CD8-positive, alpha-beta memory T cell (primary cell): ENCODE data around the gene PDE11A. TPM values are rescaled to one million over a fixed set of nuclear protein-coding genes. Genes with fewer than 3 reads are reported as not detected.

Experiments used
- CTCF ChIA-PET: fragments of 350-600 bp; sonication (Branson Sonifier 250); formaldehyde crosslinking; loops from one replicate; lab custom pipeline; 2021; ENCODE audit warnings: antibody characterized with exemption; lab: Charles Lee
- POLR2A ChIA-PET: fragments of 350-600 bp; sonication (Branson Sonifier 250); formaldehyde crosslinking; loops from one replicate; lab custom pipeline; 2021; ENCODE audit warnings: antibody characterized with exemption; lab: Charles Lee
- DNase-seq, 5 donors: peaks; one replicate each; pipeline versions ENCODE4 v3.0.0 to v3.0.0-alpha.2; 2020 to 2022; ENCODE audit warnings: mixed read lengths in 1 of 5
- H3K27ac ChIP-seq: one replicate; pipeline ENCODE4 v1.7.0; 2013; ENCODE audit warnings: low read depth, mild to moderate bottlenecking, low read length, moderate library complexity
- H3K27me3 ChIP-seq: 2 replicates; pipeline ENCODE4 v1.7.0; 2013; ENCODE audit warnings: low read length, mild to moderate bottlenecking; ENCODE audit not compliant: insufficient read depth, poor library complexity, severe bottlenecking
- H3K36me3 ChIP-seq: 2 replicates; pipeline ENCODE4 v1.7.0; 2013; ENCODE audit warnings: mild to moderate bottlenecking, low read length, moderate library complexity; ENCODE audit not compliant: insufficient read depth
- H3K4me1 ChIP-seq: 2 replicates; pipeline ENCODE4 v1.7.0; 2013; ENCODE audit warnings: mild to moderate bottlenecking, low read length, moderate library complexity; ENCODE audit not compliant: insufficient read depth
- H3K4me3 ChIP-seq: 2 replicates; pipeline ENCODE4 v1.7.0; 2013; ENCODE audit warnings: mild to moderate bottlenecking, low read length
- H3K9me3 ChIP-seq: 2 replicates; pipeline ENCODE4 v1.7.0; 2013; ENCODE audit warnings: mild to moderate bottlenecking, low read length
- H3K27ac Mint-ChIP-seq, 8 donors: one replicate each; pipeline ENCODE4 v1.8.0; 2020 to 2021; ENCODE audit warnings: mixed read lengths in 8 of 8, mild to moderate bottlenecking in 6 of 8, inconsistent platforms in 3 of 8, moderate library complexity in 3 of 8
- H3K27me3 Mint-ChIP-seq, 2 donors: one replicate each; pipeline ENCODE4 v1.8.0; 2020 to 2021; ENCODE audit warnings: mixed read lengths in 2 of 2, mild to moderate bottlenecking in 1 of 2, moderate library complexity in 1 of 2
- H3K36me3 Mint-ChIP-seq, 3 donors: one replicate each; pipeline ENCODE4 v1.8.0; 2020 to 2021; ENCODE audit warnings: mixed read lengths in 3 of 3, inconsistent platforms in 1 of 3, mild to moderate bottlenecking in 1 of 3
- H3K4me1 Mint-ChIP-seq, 3 donors: one replicate each; pipeline ENCODE4 v1.8.0; 2020 to 2021; ENCODE audit warnings: mixed read lengths in 3 of 3, inconsistent platforms in 1 of 3, mild to moderate bottlenecking in 1 of 3
- H3K4me3 Mint-ChIP-seq, 7 donors: one replicate each; pipeline ENCODE4 v1.8.0; 2020 to 2021; ENCODE audit warnings: mixed read lengths in 7 of 7, mild to moderate bottlenecking in 6 of 7, moderate library complexity in 4 of 7, inconsistent platforms in 2 of 7
- H3K9me3 Mint-ChIP-seq, 5 donors: one replicate each; pipeline ENCODE4 v1.8.0; 2020 to 2022; ENCODE audit warnings: mixed read lengths in 5 of 5, mild to moderate bottlenecking in 3 of 5, moderate library complexity in 2 of 5, inconsistent platforms in 1 of 5
- polyA plus RNA-seq: library from polyadenylated mRNA; unstranded; fragments of 300-500 nt; fragmentation: Illumina TruSeq; gene quantifications from one replicate; pipeline ENCODE4 v1.2.3, GENCODE V29; 2021
- total RNA-seq, 2 experiments: library from RNA; stranded (reverse); gene quantifications; one replicate each; pipeline ENCODE4 v1.2.3, GENCODE V29; 2021

The PDE11A gene
- total and polyA plus RNA-seq, 3 experiments from 2014 or later = not detected

DNA sequence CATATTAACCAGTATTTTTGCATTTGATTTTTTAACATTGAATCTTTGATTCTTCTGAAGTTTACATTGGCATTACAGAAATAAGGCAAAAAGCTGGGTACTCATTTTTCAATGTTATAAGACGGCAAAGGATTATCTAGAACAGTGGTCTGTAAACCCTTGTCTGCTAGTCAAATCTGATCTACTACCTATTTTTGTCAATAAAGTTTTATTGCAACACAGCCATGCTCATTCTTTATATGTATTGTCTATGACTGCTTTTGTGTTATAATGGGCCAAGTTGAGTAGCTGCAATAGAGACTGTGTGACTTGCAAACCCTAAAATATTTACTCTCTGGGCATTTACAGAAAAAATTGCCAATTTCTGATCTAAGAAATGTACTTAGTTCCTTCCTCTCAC, 181.0 kb downstream of the PDE11A start:
- no peaks in the 10 kb centered on the region for H3K36me3 ChIP-seq
- H3K4me3 ChIP-seq = no peak overlapping the region
- POLR2A ChIA-PET = no interaction called here
- CTCF ChIA-PET = no interaction called here
- H3K27me3 ChIP-seq = peaks cover 3% of the 10 kb centered on the region
- Mint-ChIP-seq H3K36me3 (no peaks in the 10 kb centered on the region), H3K4me3 (no peak overlapping the region), H3K27ac (no peak overlapping the region), H3K27me3 (peaks cover 2 to 34% of the 10 kb centered on the region in 2 donors), H3K9me3 (peaks cover 0 to 4% (median 0%) of the 10 kb centered on the region in 5 donors), H3K4me1 (no peaks in the 10 kb centered on the region)
- no peaks in the 10 kb centered on the region for H3K4me1 ChIP-seq
- no peak overlapping the region for H3K27ac ChIP-seq
- H3K9me3 ChIP-seq = no peaks in the 10 kb centered on the region
- no peak for DNase-seq

GRCh38 chr2:177889818-177890460, 182.6 kb downstream of the PDE11A start:
- Histone ChIP-seq H3K4me3 (no peak overlapping the region), H3K36me3 (no peaks in the 10 kb centered on the region), H3K9me3 (no peaks in the 10 kb centered on the region), H3K4me1 (no peaks in the 10 kb centered on the region), H3K27ac (no peak overlapping the region), H3K27me3 (peaks cover 3% of the 10 kb centered on the region)
- Mint-ChIP-seq H3K27ac (no peak overlapping the region), H3K4me3 (no peak overlapping the region), H3K9me3 (peaks cover 0 to 4% (median 0%) of the 10 kb centered on the region in 5 donors), H3K36me3 (no peaks in the 10 kb centered on the region), H3K27me3 (peaks cover 2 to 33% of the 10 kb centered on the region in 2 donors), H3K4me1 (no peaks in the 10 kb centered on the region)
- CTCF ChIA-PET = no interaction called here
- POLR2A ChIA-PET = no interaction called here
- DNase-seq = no peak

DNA sequence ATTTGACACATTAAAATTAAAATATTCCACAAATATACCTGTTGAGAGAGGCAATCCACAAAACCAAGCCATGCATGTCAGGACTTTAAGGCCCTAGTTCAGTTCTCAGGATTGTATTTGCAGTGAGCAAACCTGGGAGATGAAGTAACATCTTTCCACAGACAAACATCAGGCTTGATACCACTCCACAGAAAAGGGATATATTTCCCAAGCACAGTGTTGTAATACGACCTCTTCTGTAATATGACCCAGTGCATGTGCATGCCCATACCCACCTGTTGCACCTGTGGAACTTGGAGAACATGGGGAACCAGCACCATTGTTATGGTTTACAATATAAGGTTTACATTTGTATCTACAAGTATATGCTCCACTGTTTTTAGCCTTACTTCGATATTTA, 184.0 kb downstream of the PDE11A start:
- no peaks in the 10 kb centered on the region for H3K4me1 Mint-ChIP-seq
- POLR2A ChIA-PET = no interaction called here

GRCh38 chr2:177887722-177888121, 184.9 kb downstream of the PDE11A start:
- Mint-ChIP-seq H3K4me1 (no peaks in the 10 kb centered on the region), H3K27me3 (peaks cover under 1 to 23% of the 10 kb centered on the region in 2 donors), H3K36me3 (no peaks in the 10 kb centered on the region), H3K27ac (no peak overlapping the region), H3K4me3 (no peak overlapping the region), H3K9me3 (peaks cover 0 to 5% (median 0%) of the 10 kb centered on the region in 5 donors)
- H3K9me3 ChIP-seq = no peaks in the 10 kb centered on the region
- DNase-seq = no peak
- ChIA-PET CTCF (no interaction called here), POLR2A (no interaction called here)
- H3K4me1 ChIP-seq = no peaks in the 10 kb centered on the region
- H3K27ac ChIP-seq = no peak overlapping the region
- H3K27me3 ChIP-seq = no peaks in the 10 kb centered on the region
- H3K4me3 ChIP-seq = no peak overlapping the region
- no peaks in the 10 kb centered on the region for H3K36me3 ChIP-seq

More for the DNA sequence above, 184.0 kb downstream of the PDE11A start:
- Mint-ChIP-seq H3K4me3 (no peak overlapping the region), H3K36me3 (no peaks in the 10 kb centered on the region), H3K27ac (no peak overlapping the region), H3K9me3 (peaks cover 0 to 7% (median 0%) of the 10 kb centered on the region in 5 donors), H3K27me3 (peaks cover 0 to 25% of the 10 kb centered on the region in 2 donors)
- CTCF ChIA-PET = no interaction called here
- no peak overlapping the region for H3K4me3 ChIP-seq
- no peaks in the 10 kb centered on the region for H3K4me1 ChIP-seq
- DNase-seq = no peak
- no peaks in the 10 kb centered on the region for H3K9me3 ChIP-seq
- no peak overlapping the region for H3K27ac ChIP-seq
- H3K27me3 ChIP-seq = peaks cover 3% of the 10 kb centered on the region
- no peaks in the 10 kb centered on the region for H3K36me3 ChIP-seq

DNA sequence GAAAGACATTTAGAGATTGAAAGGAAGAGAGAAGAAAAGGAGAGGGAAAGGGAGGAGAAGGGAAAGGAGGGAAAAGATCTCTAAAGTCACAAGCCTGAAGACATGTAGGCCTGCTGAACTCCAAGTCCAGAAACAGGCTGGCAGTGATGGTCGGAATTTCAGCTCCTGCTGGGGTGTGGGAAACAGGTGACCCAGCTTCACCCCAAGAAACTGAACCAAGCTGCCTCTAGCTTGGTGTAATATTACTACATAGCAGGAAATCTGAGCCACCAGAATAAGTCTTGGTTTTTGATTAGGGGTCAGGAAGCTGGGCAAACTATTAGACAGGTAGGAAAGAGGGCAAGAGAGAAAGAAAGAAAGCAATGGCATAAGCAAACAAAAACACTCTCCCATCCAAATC, 185.8 kb downstream of the PDE11A start:
- no peak overlapping the region for H3K4me3 ChIP-seq
- no peaks in the 10 kb centered on the region for H3K36me3 Mint-ChIP-seq
- ChIA-PET POLR2A (no interaction called here), CTCF (no interaction called here)
- no peak overlapping the region for H3K4me3 Mint-ChIP-seq
- H3K36me3 ChIP-seq = no peaks in the 10 kb centered on the region
- H3K9me3 ChIP-seq = no peaks in the 10 kb centered on the region
- H3K27me3 ChIP-seq = no peaks in the 10 kb centered on the region
- H3K27me3 Mint-ChIP-seq = peaks cover 2 to 19% of the 10 kb centered on the region in 2 donors
- no peaks in the 10 kb centered on the region for H3K4me1 ChIP-seq
- no peak for DNase-seq
- no peak overlapping the region for H3K27ac ChIP-seq
- H3K9me3 Mint-ChIP-seq = peaks cover 0 to 5% (median 0%) of the 10 kb centered on the region in 5 donors
- no peaks in the 10 kb centered on the region for H3K4me1 Mint-ChIP-seq
- H3K27ac Mint-ChIP-seq = no peak overlapping the region

- Histone ChIP-seq H3K4me3 (no peak overlapping the region), H3K27me3 (no peaks in the 10 kb centered on the region), H3K36me3 (no peaks in the 10 kb centered on the region), H3K27ac (no peak overlapping the region), H3K9me3 (no peaks in the 10 kb centered on the region), H3K4me1 (no peaks in the 10 kb centered on the region)
- peaks cover 2 to 13% of the 10 kb centered on the region in 2 donors for H3K27me3 Mint-ChIP-seq
- H3K27ac Mint-ChIP-seq = no peak overlapping the region
- CTCF ChIA-PET = no interaction called here
- H3K9me3 Mint-ChIP-seq = peaks cover 0 to 5% (median 0%) of the 10 kb centered on the region in 5 donors
- POLR2A ChIA-PET = no interaction called here
- no peaks in the 10 kb centered on the region for H3K36me3 Mint-ChIP-seq
- H3K4me1 Mint-ChIP-seq = no peaks in the 10 kb centered on the region
- H3K4me3 Mint-ChIP-seq = no peak overlapping the region
- DNase-seq = no peak
Measured at GRCh38 chr2:177885828-177886466, 186.6 kb downstream of the PDE11A start.

GRCh38 chr2:177883177-177883576, 189.4 kb downstream of the PDE11A start:
- no peaks in the 10 kb centered on the region for H3K36me3 Mint-ChIP-seq
- H3K27me3 ChIP-seq = no peaks in the 10 kb centered on the region
- no peak overlapping the region for H3K27ac ChIP-seq
- DNase-seq = no peak
- H3K9me3 ChIP-seq = no peaks in the 10 kb centered on the region
- no peaks in the 10 kb centered on the region for H3K4me1 Mint-ChIP-seq
- H3K9me3 Mint-ChIP-seq = peaks cover 0 to 5% (median 0%) of the 10 kb centered on the region in 5 donors
- no peaks in the 10 kb centered on the region for H3K4me1 ChIP-seq
- H3K4me3 Mint-ChIP-seq = no peak overlapping the region
- no peak overlapping the region for H3K4me3 ChIP-seq
- peaks cover 4 to 13% of the 10 kb centered on the region in 2 donors for H3K27me3 Mint-ChIP-seq
- ChIA-PET POLR2A (no interaction called here), CTCF (no interaction called here)
- H3K27ac Mint-ChIP-seq = no peak overlapping the region
- no peaks in the 10 kb centered on the region for H3K36me3 ChIP-seq

GRCh38 chr2:177882501-177882900, 190.1 kb downstream of the PDE11A start:
- CTCF ChIA-PET = no interaction called here
- Mint-ChIP-seq H3K27ac (no peak overlapping the region), H3K27me3 (peaks cover 6 to 13% of the 10 kb centered on the region in 2 donors), H3K4me3 (no peak overlapping the region), H3K36me3 (no peaks in the 10 kb centered on the region), H3K9me3 (peaks cover 0 to 5% (median 0%) of the 10 kb centered on the region in 5 donors), H3K4me1 (no peaks in the 10 kb centered on the region)
- no peak for DNase-seq
- no peaks in the 10 kb centered on the region for H3K4me1 ChIP-seq
- no peaks in the 10 kb centered on the region for H3K36me3 ChIP-seq
- no peaks in the 10 kb centered on the region for H3K9me3 ChIP-seq
- H3K4me3 ChIP-seq = no peak overlapping the region
- H3K27ac ChIP-seq = no peak overlapping the region
- H3K27me3 ChIP-seq = no peaks in the 10 kb centered on the region
- POLR2A ChIA-PET = no interaction called here
